Prostate gland (tissue), 2 donors: Measurements from ENCODE around the gene FAAP100. TPM values are rescaled to one million over a fixed set of nuclear protein-coding genes. Genes with fewer than 3 reads are reported as not detected.
A peak's percentile ranks its signal among the peaks of the same experiment; 100 is the strongest.

ENCODE experiments used
- DNase-seq: peaks from one replicate; pipeline ENCODE4 v3.0.0-alpha.2; 2019; ENCODE audit warnings: low spot score
- H3K27ac ChIP-seq, 2 donors: fragments of 200-600 bp; sonication (generic); 2 replicates each; pipeline ENCODE4 v1.5.1; 2017 to 2019
- H3K27me3 ChIP-seq: fragments of 200-600 bp; sonication (generic); replicated peaks from 2 replicates; pipeline ENCODE4 v1.5.1; 2019; ENCODE audit not compliant: insufficient read depth
- H3K36me3 ChIP-seq, 2 donors: fragments of 200-600 bp; sonication (generic); 1 replicate in 1 of 2; 2 replicates in 1 of 2; pipeline versions ENCODE4 v1.5.1 to v1.8.1; 2017 to 2019
- H3K4me1 ChIP-seq: fragments of 200-600 bp; sonication (generic); replicated peaks from 2 replicates; pipeline ENCODE4 v1.5.1; 2019
- H3K4me3 ChIP-seq, 2 donors: fragments of 200-600 bp; sonication (generic); 2 replicates each; pipeline ENCODE4 v1.5.1; 2017 to 2019
- H3K9me3 ChIP-seq: fragments of 200-600 bp; sonication (generic); 2 replicates; pipeline ENCODE4 v1.5.1; 2017
- POLR2A ChIP-seq: fragments of 450-650 bp; IDR thresholded peaks from one replicate; pipeline ENCODE4 v1.6.1; 2016; ENCODE audit warnings: antibody characterized with exemption, mild to moderate bottlenecking
- POLR2AphosphoS5 ChIP-seq: sonication (generic); formaldehyde crosslinking; IDR thresholded peaks from one replicate; pipeline ENCODE4 v1.6.1; 2017; ENCODE audit warnings: antibody characterized with exemption
- WGBS: methylation state at CpG from one replicate; pipeline ENCODE4 v1.1.5; 2018; 5-methylcytosine and 5-hydroxymethylcytosine counted together
- intact Hi-C: fragments of 100-400 bp; cut with DNase I; formaldehyde crosslinking; loops from one replicate; pipeline ENCODE4 v1.14.2; 2022
- total RNA-seq, 2 donors: library from RNA; depleted of rRNA; stranded (reverse); fragments of >200 nt; gene quantifications; one replicate each; pipeline ENCODE4 v1.1.0, GENCODE V29; 2016
- TF ChIP-seq, protein P1 (sequence below), 4 experiments: fragments of 200-600 bp in 2 of 4; fragments of 450-650 bp in 2 of 4; sonication (generic) in 2 of 4; IDR thresholded peaks; 1 replicate in 3 of 4; 2 replicates in 1 of 4; pipeline ENCODE4 v1.5.1; 2016 to 2019; ENCODE audit warnings: antibody characterized with exemption in 4 of 4, mild to moderate bottlenecking in 2 of 4, moderate library complexity in 2 of 4

Gene FAAP100
- total RNA-seq, 2 donors from 2014 or later = 27.8 to 44.4 TPM

GRCh38 chr17:81567191-81567590 is 15.0 kb upstream of the FAAP100 start:
- peaks cover 20% of the 10 kb centered on the region for H3K4me1 ChIP-seq
- no peak for TF ChIP-seq POLR2A
- TF ChIP-seq, protein P1, sequence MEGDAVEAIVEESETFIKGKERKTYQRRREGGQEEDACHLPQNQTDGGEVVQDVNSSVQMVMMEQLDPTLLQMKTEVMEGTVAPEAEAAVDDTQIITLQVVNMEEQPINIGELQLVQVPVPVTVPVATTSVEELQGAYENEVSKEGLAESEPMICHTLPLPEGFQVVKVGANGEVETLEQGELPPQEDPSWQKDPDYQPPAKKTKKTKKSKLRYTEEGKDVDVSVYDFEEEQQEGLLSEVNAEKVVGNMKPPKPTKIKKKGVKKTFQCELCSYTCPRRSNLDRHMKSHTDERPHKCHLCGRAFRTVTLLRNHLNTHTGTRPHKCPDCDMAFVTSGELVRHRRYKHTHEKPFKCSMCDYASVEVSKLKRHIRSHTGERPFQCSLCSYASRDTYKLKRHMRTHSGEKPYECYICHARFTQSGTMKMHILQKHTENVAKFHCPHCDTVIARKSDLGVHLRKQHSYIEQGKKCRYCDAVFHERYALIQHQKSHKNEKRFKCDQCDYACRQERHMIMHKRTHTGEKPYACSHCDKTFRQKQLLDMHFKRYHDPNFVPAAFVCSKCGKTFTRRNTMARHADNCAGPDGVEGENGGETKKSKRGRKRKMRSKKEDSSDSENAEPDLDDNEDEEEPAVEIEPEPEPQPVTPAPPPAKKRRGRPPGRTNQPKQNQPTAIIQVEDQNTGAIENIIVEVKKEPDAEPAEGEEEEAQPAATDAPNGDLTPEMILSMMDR (IDR thresholded peaks at IDR 0.05) = no peak
- H3K27ac ChIP-seq = peak overlapping the region; percentile 66 to 74
- H3K27me3 ChIP-seq = no peaks in the 10 kb centered on the region
- DNase-seq = no peak
- no peaks in the 10 kb centered on the region for H3K9me3 ChIP-seq
- peaks cover 3 to 13% of the 10 kb centered on the region in 2 donors for H3K36me3 ChIP-seq
- intact Hi-C loops = loop anchor here (5.0 kb wide), 1 partner anchor 50 kb away; no protein-coding TSS in a partner anchor
- 28% methylated on average over 4 of the region's 4 CpGs for WGBS
- peak overlapping the region in 1 of 2 donors; percentile 12 for H3K4me3 ChIP-seq

GRCh38 chr17:81566461-81567126 is 14.4 kb upstream of the FAAP100 start:
- Histone ChIP-seq H3K4me1 (peaks cover 20% of the 10 kb centered on the region), H3K27ac (peak overlapping the region; percentile 66 to 74), H3K9me3 (no peaks in the 10 kb centered on the region), H3K27me3 (no peaks in the 10 kb centered on the region), H3K36me3 (peaks cover 3 to 12% of the 10 kb centered on the region in 2 donors), H3K4me3 (peak overlapping the region in 1 of 2 donors; percentile 12)
- intact Hi-C loops = loop anchor here (5.0 kb wide), 1 partner anchor 49 kb away; no protein-coding TSS in a partner anchor
- 2% methylated on average over 8 of the region's 8 CpGs for WGBS
- TF ChIP-seq, protein P1 (IDR thresholded peaks at IDR 0.05) = no peak
- peak; percentile 93 for TF ChIP-seq POLR2AphosphoS5
- peak; percentile 81 for DNase-seq

- H3K4me1 ChIP-seq = peaks cover 20% of the 10 kb centered on the region
- intact Hi-C loops = loop anchor here (5.0 kb wide), 1 partner anchor 48 kb away; no protein-coding TSS in a partner anchor
- no peak for DNase-seq
- H3K27ac ChIP-seq = peak overlapping the region in 1 of 2 donors; percentile 66
- WGBS = 69% methylated on average over 16 of the region's 16 CpGs
- no peak overlapping the region for H3K4me3 ChIP-seq
- peaks cover under 1 to 8% of the 10 kb centered on the region in 2 donors for H3K36me3 ChIP-seq
- no peaks in the 10 kb centered on the region for H3K9me3 ChIP-seq
- H3K27me3 ChIP-seq = no peaks in the 10 kb centered on the region
- no peak for TF ChIP-seq POLR2AphosphoS5
- TF ChIP-seq, protein P1 (IDR thresholded peaks at IDR 0.05) = no peak
- no peak for TF ChIP-seq POLR2A
These were observed 13.1 kb upstream of the FAAP100 start for GRCh38 chr17:81565231-81565630.

DNA sequence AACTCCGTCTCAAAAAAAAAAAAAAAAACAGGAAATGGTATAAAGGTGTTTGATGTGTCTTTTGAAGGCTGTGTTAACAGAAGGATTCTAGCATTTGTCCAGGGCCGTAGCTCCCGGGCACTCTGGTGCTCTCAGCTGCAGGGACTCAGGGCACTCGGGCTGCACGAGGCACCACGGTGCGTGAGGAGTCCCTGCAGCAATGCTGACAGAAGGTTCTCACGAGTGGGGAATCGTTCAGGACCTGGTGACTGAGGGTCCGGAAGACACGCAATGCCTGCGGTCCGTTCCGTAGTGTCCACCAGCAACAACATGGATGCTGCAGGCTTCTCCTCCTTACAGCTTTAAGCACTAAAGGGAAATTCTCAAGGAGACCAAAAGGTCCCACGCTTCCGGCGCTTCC is 12.6 kb upstream of the FAAP100 start:
- no peaks in the 10 kb centered on the region for H3K27me3 ChIP-seq
- no peaks in the 10 kb centered on the region for H3K9me3 ChIP-seq
- H3K4me1 ChIP-seq = peaks cover 20% of the 10 kb centered on the region
- H3K36me3 ChIP-seq = peaks cover 0 to 3% of the 10 kb centered on the region in 2 donors
- no peak overlapping the region for H3K27ac ChIP-seq
- intact Hi-C loops = loop anchor here (5.0 kb wide), 1 partner anchor 47 kb away; no protein-coding TSS in a partner anchor
- TF ChIP-seq POLR2AphosphoS5 = no peak
- TF ChIP-seq, protein P1 (IDR thresholded peaks at IDR 0.05) = no peak
- no peak for TF ChIP-seq POLR2A
- no peak for DNase-seq
- no peak overlapping the region for H3K4me3 ChIP-seq
- WGBS = 85% methylated on average over 17 of the region's 17 CpGs
